HepG2 (cell line): ENCODE results near the gene DCP2.

Source experiments
- DPF2 ChIP-seq: sonication (generic); formaldehyde crosslinking; IDR thresholded peaks from 2 replicates; pipeline ENCODE4 v1.4.0; 2020; ENCODE audit warnings: mild to moderate bottlenecking, low read depth, missing genetic modification reagents, borderline replicate concordance
- GABPA ChIP-seq, 2 experiments: IDR thresholded peaks; 2 replicates each; pipeline ENCODE4 v1.6.1; 2011 to 2016; ENCODE audit warnings: low read depth in 2 of 2, low read length in 1 of 2, missing biosample characterization in 1 of 2, missing genetic modification characterization in 1 of 2
- HNRNPK ChIP-seq: fragments of 200-400 bp; formaldehyde crosslinking; IDR thresholded peaks from 2 replicates; pipeline ENCODE4 v1.6.1; 2018; ENCODE audit warnings: low read length, low read depth, moderate library complexity, mild to moderate bottlenecking; ENCODE audit not compliant: poor library complexity, severe bottlenecking
- MAX ChIP-seq: IDR thresholded peaks from 2 replicates; pipeline ENCODE4 v1.6.1; 2012; ENCODE audit warnings: inconsistent platforms
- MIER3 ChIP-seq: IDR thresholded peaks from 2 replicates; pipeline ENCODE4 v1.6.1; 2016; ENCODE audit warnings: missing compliant biosample characterization, borderline replicate concordance
- POLR2A ChIP-seq, 2 experiments: IDR thresholded peaks; 2 replicates each; pipeline ENCODE4 v1.6.1; 2011; ENCODE audit warnings: low read depth in 2 of 2, low read length in 2 of 2, mild to moderate bottlenecking in 1 of 2, moderate library complexity in 1 of 2; ENCODE audit not compliant: insufficient read depth in 1 of 2
- ZNF18 ChIP-seq: sonication (generic); formaldehyde crosslinking; IDR thresholded peaks from 2 replicates; pipeline ENCODE4 v1.8.0; 2022; ENCODE audit warnings: mild to moderate bottlenecking, missing genetic modification reagents; ENCODE audit not compliant: insufficient replicate concordance
- TF ChIP-seq, protein P1 (sequence below): sonication (generic); formaldehyde crosslinking; IDR thresholded peaks from 2 replicates; pipeline ENCODE4 v1.5.0; 2020; ENCODE audit warnings: mild to moderate bottlenecking, missing genetic modification reagents, moderate library complexity
- TF ChIP-seq, protein P2 (sequence below): sonication (generic); formaldehyde crosslinking; IDR thresholded peaks from 2 replicates; pipeline ENCODE4 v1.5.0; 2020; ENCODE audit warnings: mild to moderate bottlenecking, missing genetic modification reagents
- TF ChIP-seq, protein P3 (sequence below): sonication (generic); formaldehyde crosslinking; IDR thresholded peaks from 2 replicates; pipeline ENCODE4 v1.4.0; 2020; ENCODE audit warnings: missing genetic modification reagents, mild to moderate bottlenecking, borderline replicate concordance

GRCh38 chr5:113058269-113058668 lies 81.7 kb downstream of the DCP2 start:
- TF ChIP-seq HNRNPK: no peak
- TF ChIP-seq MIER3 (CRISPR knock-in tag): no peak
- TF ChIP-seq, protein P1, sequence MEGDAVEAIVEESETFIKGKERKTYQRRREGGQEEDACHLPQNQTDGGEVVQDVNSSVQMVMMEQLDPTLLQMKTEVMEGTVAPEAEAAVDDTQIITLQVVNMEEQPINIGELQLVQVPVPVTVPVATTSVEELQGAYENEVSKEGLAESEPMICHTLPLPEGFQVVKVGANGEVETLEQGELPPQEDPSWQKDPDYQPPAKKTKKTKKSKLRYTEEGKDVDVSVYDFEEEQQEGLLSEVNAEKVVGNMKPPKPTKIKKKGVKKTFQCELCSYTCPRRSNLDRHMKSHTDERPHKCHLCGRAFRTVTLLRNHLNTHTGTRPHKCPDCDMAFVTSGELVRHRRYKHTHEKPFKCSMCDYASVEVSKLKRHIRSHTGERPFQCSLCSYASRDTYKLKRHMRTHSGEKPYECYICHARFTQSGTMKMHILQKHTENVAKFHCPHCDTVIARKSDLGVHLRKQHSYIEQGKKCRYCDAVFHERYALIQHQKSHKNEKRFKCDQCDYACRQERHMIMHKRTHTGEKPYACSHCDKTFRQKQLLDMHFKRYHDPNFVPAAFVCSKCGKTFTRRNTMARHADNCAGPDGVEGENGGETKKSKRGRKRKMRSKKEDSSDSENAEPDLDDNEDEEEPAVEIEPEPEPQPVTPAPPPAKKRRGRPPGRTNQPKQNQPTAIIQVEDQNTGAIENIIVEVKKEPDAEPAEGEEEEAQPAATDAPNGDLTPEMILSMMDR (CRISPR knock-in tag): no peak
- TF ChIP-seq DPF2 (CRISPR knock-in tag): no peak
- TF ChIP-seq POLR2A (IDR thresholded peaks at IDR 0.05; ENCODE audit: insufficient read depth in 1 of 2, low read depth in 2 of 2, low read length in 2 of 2): no peak
- TF ChIP-seq GABPA (IDR thresholded peaks at IDR 0.05; ENCODE audit: low read depth, low read length): no peak
- no peak for TF ChIP-seq GABPA (CRISPR knock-in tag; IDR thresholded peaks at IDR 0.05; ENCODE audit: low read depth)
- TF ChIP-seq MAX: no peak
- TF ChIP-seq, protein P2, sequence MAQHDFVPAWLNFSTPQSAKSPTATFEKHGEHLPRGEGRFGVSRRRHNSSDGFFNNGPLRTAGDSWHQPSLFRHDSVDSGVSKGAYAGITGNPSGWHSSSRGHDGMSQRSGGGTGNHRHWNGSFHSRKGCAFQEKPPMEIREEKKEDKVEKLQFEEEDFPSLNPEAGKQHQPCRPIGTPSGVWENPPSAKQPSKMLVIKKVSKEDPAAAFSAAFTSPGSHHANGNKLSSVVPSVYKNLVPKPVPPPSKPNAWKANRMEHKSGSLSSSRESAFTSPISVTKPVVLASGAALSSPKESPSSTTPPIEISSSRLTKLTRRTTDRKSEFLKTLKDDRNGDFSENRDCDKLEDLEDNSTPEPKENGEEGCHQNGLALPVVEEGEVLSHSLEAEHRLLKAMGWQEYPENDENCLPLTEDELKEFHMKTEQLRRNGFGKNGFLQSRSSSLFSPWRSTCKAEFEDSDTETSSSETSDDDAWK (CRISPR knock-in tag): no peak
- no peak for TF ChIP-seq ZNF18
- TF ChIP-seq, protein P3, sequence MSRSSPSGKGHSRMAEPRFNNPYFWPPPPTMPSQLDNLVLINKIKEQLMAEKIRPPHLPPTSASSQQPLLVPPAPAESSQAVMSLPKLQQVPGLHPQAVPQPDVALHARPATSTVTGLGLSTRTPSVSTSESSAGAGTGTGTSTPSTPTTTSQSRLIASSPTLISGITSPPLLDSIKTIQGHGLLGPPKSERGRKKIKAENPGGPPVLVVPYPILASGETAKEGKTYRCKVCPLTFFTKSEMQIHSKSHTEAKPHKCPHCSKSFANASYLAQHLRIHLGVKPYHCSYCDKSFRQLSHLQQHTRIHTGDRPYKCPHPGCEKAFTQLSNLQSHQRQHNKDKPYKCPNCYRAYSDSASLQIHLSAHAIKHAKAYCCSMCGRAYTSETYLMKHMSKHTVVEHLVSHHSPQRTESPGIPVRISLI (CRISPR knock-in tag): no peak
